WERI-Rb-1 (cell line): ENCODE data around the gene ATP6V1G3.
"Not testable (repeated sequence)": the region's sequence is repeated elsewhere in the genome, so short reads cannot be mapped to it uniquely, and the experiment has no call there.

Experiments used
- DNase-seq: peaks from one replicate; pipeline ENCODE4 v3.0.0-alpha.2; 2020
- H3K27ac ChIP-seq: fragments of 250-450 bp; sonication (Bioruptor Pico); 2 replicates; pipeline ENCODE4 v1.5.1; 2020; ENCODE audit warnings: mild to moderate bottlenecking, moderate library complexity
- H3K27me3 ChIP-seq: fragments of 250-450 bp; sonication (Bioruptor Pico); 2 replicates; pipeline ENCODE4 v1.5.1; 2021; ENCODE audit warnings: mild to moderate bottlenecking, low read depth, moderate library complexity; ENCODE audit not compliant: insufficient read depth, severe bottlenecking
- H3K36me3 ChIP-seq: fragments of 250-450 bp; sonication (Bioruptor Pico); 2 replicates; pipeline ENCODE4 v1.5.1; 2020; ENCODE audit warnings: mild to moderate bottlenecking, moderate library complexity
- H3K4me3 ChIP-seq: 2 replicates; pipeline ENCODE4 v1.5.1; 2011; ENCODE audit warnings: low read depth, mild to moderate bottlenecking, control low read depth, low read length
- H3K9me3 ChIP-seq: fragments of 250-450 bp; sonication (Bioruptor Pico); 2 replicates; pipeline ENCODE4 v1.5.1; 2021; ENCODE audit warnings: mild to moderate bottlenecking, moderate library complexity; ENCODE audit not compliant: severe bottlenecking
- TF ChIP-seq, protein P1 (sequence below): IDR thresholded peaks from 2 replicates; pipeline ENCODE4 v1.5.1; 2011; ENCODE audit warnings: low read depth, mild to moderate bottlenecking, control low read depth, inconsistent platforms, low read length

Gene ATP6V1G3, protein sequence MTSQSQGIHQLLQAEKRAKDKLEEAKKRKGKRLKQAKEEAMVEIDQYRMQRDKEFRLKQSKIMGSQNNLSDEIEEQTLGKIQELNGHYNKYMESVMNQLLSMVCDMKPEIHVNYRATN

DNA sequence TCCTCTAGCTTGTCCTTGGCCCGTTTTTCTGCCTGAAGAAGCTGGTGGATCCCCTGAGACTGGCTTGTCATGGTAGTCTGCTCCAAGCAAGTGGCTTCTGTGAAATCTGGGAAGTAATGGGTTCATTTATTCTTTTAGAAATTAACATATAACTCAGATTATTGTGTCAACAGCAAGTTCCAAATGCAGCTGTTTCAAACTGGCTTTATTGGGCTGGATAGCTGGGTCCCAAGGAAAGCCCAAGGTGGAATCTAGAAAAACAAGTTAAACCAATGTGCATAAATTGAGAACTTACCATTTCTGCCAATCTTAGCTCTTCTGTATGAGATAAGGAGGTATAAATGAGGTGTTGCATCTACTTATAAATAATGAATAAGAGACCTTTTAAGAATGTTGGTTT, at the start of gene ATP6V1G3:
Gene ATP6V1G3 (minus strand): TSS at position 101 of the 400 bp plus-strand sequence. CDS start 30 bp downstream, at position 71.
- Histone ChIP-seq H3K9me3 (no peaks in the 10 kb centered on the region), H3K36me3 (no peaks in the 10 kb centered on the region), H3K27ac (no peak within 1 kb of the TSS), H3K27me3 (no peaks in the 10 kb centered on the region), H3K4me3 (no peak within 1 kb of the TSS)
- TF ChIP-seq, protein P1, sequence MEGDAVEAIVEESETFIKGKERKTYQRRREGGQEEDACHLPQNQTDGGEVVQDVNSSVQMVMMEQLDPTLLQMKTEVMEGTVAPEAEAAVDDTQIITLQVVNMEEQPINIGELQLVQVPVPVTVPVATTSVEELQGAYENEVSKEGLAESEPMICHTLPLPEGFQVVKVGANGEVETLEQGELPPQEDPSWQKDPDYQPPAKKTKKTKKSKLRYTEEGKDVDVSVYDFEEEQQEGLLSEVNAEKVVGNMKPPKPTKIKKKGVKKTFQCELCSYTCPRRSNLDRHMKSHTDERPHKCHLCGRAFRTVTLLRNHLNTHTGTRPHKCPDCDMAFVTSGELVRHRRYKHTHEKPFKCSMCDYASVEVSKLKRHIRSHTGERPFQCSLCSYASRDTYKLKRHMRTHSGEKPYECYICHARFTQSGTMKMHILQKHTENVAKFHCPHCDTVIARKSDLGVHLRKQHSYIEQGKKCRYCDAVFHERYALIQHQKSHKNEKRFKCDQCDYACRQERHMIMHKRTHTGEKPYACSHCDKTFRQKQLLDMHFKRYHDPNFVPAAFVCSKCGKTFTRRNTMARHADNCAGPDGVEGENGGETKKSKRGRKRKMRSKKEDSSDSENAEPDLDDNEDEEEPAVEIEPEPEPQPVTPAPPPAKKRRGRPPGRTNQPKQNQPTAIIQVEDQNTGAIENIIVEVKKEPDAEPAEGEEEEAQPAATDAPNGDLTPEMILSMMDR, result no peak
- DNase-seq, result no peak

DNA sequence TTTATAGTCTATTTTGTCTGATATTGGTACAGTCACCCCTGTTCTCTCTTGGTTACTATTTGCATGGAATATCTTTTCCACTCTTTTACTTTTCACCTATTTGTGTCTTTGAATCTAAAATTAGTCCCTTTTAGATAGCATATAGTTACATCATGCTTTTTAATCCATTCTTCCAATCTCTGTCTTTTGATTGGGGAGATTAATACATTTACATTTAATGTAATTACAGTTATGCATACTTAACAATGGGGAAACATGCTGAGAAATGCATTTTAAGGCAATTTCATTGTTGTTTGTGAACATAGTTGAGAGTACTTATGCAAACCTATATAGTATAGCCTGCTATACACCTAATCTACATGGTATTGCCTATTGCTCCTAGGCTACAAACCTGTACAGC, 48.4 kb upstream of the ATP6V1G3 start:
- DNase-seq, result no peak
- Histone ChIP-seq H3K4me3 (no peak overlapping the region), H3K27ac (no peak overlapping the region), H3K27me3 (no peaks in the 10 kb centered on the region), H3K36me3 (no peaks in the 10 kb centered on the region), H3K9me3 (no peaks in the 10 kb centered on the region)
- TF ChIP-seq, protein P1, result no peak

DNA sequence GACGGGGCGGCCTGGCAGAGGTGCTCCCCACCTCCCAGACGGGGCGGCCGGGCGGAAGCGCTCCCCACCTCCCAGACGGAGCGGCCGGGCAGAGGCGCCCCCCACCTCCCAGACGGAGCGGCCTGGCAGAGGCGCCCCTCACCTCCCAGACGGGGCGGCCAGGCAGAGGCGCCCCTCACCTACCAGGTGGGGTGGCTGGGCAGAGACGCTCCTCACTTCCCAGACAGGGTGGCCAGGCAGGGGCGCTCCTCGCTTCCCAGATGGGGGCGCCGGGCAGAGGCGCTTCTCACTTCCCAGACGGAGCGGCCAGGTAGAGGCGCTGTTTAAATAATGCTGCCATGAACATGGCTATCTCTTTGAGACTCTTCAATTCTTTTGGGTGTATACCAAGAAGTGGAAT, 43.7 kb upstream of the ATP6V1G3 start:
- no peak for DNase-seq
- Histone ChIP-seq H3K36me3 (no peaks in the 10 kb centered on the region), H3K27ac (no peak overlapping the region), H3K27me3 (no peaks in the 10 kb centered on the region), H3K9me3 (peaks cover 12% of the 10 kb centered on the region), H3K4me3 (no peak overlapping the region)
- TF ChIP-seq, protein P1, result no peak

DNA sequence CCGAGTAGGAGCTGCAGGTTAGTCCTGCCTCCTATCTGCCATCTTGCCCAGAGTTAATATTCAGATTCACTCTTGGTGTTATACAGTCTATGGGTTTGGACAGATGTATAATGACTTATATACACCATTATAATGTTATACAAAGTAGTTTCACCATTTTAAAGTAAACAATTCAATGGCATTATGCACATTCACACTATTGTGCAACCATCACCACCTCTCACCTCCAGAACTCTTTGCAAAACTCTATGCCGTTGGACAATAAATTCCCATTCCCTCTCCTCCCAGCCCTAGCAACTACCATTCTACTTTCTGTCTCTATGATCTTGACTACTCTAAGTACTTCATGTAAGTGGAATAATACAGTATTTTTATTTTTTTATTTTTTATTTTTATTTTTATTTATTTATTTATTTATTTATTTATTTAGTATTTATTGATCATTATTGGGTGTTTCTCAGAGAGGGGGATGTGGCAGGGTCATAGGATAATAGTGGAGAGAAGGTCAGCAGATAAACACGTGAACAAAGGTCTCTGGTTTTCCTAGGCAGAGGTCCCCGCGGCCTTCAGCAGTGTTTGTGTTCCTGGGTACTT, 42.8 kb upstream of the ATP6V1G3 start:
- not testable (repeated sequence) for DNase-seq, H3K27me3 ChIP-seq, H3K36me3 ChIP-seq, H3K4me3 ChIP-seq, H3K27ac ChIP-seq
- peaks cover 12% of the 10 kb centered on the region for H3K9me3 ChIP-seq

DNA sequence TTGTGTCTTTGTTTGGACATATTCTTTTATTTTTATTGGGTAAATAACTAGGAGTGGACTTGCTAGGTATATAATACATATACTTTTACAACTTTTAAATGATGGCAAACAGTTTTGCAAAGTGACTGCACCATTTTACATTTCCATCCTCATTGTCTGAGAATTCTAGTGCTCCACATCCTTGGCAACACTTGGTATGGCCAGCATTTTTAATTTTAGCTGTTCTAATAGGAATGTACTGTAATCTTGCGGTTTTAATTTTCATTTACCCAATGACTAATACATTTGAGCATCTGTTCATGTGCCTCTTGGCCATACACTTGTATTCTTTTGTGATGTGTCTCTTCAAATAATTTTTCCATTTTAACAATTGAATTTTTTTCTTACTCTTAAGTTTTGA, 37.0 kb upstream of the ATP6V1G3 start:
- Histone ChIP-seq H3K27ac (no peak overlapping the region), H3K9me3 (peaks cover 12% of the 10 kb centered on the region), H3K27me3 (no peaks in the 10 kb centered on the region), H3K36me3 (no peaks in the 10 kb centered on the region), H3K4me3 (no peak overlapping the region)
- DNase-seq, result no peak
- TF ChIP-seq, protein P1, result no peak

DNA sequence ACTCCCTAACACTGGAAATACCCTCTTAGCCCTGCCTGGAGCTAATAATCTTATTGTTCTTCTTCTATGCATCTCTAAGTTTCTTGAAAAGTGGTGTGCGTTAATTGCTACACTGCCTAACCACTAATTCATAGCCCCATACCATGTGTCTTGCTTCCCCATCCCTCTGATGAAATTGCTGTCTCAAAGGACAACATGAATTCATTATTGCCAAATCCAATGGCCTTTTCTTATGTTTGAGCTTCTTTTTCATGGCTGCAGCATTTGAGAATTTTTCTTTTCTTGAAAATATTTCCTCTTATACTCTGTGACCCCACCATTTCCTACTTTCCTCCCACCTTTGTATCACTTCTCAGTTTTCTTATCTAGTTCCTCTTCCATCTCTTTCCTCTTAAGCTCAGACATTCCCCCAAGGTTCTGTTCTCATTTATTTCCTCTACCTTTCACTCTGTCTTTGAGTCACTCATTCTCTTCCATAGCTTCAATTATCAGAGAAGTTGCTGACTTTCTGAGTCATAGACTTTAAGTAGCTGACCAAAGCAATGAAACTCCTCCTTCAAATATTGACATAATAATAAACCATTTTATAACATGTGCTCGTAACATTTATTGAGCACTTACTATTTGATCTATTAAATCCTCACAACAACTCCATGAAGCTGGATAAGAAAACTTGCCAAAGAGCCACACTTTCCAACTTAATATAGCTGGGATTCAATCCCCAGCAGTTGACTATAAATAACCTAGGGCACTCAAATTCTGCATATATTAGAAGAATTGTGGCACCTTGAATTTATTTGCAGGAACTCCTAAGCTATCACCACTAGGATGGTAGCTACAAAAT, 35.5 kb upstream of the ATP6V1G3 start:
- DNase-seq, result no peak
- H3K9me3 ChIP-seq, result peaks cover 4% of the 10 kb centered on the region
- TF ChIP-seq, protein P1, result no peak

More for the DNA sequence above, 35.5 kb upstream of the ATP6V1G3 start:
- no peak overlapping the region for H3K27ac ChIP-seq
- no peak overlapping the region for H3K4me3 ChIP-seq
- H3K27me3 ChIP-seq, result no peaks in the 10 kb centered on the region
- H3K36me3 ChIP-seq, result no peaks in the 10 kb centered on the region
